WI38 (cell line): Measurements from ENCODE around the gene WDR38.

ENCODE experiments used
- H3K4me3 ChIP-seq: 2 replicates; pipeline ENCODE4 v1.5.1; 2011; ENCODE audit warnings: low read depth, mild to moderate bottlenecking, control low read depth, low read length
- CTCF ChIP-seq: IDR thresholded peaks from 2 replicates; pipeline ENCODE4 v1.5.1; 2012; ENCODE audit warnings: low read depth, mild to moderate bottlenecking, control low read depth, low read length

The WDR38 gene

DNA sequence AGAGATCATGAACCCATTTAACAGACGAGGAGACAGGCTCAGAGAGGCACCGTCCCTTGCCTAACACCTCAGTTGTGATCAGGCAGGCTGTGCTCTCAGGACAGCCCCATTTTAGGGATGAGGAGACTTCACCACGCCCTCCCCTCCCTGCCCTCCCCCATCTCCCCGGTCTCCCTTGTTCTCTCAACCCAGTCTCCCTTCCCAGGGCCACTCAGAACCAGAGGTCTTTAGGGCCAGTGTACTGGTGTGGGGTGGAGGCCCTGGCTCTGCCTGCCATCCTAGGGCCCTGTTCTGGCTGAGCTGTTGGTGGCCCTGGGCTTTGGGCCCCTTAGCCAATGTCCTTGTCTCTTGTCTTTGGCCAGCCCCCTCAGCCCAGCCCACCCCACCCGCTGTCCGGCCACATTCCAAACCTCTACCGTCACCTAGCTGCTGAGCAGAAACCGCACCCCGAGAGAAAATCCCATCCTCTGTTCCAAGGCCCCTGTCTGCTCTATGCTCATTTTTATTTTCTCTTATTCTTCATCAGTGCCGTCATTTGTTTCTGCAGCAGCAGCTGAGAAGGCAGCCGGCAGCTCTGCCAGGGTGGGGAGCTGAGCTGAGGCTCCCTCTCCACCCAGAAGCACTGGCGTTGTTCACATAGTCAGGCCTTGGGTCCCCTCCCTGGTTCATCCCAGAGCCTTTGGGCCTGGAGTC lies 42.5 kb upstream of the WDR38 start:
- no peak overlapping the region; the same call in 1 of the 2 replicates for H3K4me3 ChIP-seq
- TF ChIP-seq CTCF, result no peak

DNA sequence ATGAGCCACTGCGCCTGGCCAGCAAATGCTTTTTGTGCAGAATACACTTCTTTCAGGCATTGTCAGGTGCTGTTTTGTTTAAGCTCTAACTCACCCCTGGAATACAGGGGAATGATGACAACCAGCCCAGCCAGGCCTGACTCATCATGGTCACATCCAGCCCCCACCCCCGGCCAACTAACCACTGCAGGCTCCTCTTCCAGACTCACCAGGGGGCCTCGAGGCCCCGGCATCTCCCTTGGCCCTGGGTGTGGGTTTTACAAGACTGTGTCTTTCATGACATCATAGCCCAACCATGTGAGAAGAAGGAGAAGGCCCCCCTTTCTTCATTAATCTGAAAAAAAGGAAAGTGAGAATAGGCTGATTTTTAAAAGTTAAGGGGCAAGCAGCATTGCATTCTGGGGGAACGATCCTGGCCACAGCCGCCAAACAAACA lies 40.8 kb upstream of the WDR38 start:
- no peak for TF ChIP-seq CTCF
- no peak overlapping the region for H3K4me3 ChIP-seq

DNA sequence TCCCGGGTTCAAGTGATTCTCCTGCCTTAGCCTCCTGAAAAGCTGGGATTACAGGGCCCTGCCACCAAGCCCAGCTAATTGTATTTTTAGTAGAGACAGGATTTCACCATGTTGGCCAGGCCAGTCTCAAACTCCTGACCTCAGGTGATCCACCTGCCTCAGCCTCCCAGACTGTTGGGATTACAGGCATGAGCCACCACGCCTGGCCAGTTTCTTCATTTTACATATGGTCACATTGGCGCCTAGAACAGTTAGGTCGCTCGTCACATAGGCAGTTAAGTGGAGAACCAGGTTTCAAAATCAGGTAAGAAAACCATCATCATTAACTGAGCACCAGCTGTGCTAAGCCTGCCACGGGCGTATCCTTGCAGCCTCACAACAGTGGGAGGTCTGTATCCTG lies 40.2 kb upstream of the WDR38 start:
- TF ChIP-seq CTCF, result no peak
- no peak overlapping the region for H3K4me3 ChIP-seq

DNA sequence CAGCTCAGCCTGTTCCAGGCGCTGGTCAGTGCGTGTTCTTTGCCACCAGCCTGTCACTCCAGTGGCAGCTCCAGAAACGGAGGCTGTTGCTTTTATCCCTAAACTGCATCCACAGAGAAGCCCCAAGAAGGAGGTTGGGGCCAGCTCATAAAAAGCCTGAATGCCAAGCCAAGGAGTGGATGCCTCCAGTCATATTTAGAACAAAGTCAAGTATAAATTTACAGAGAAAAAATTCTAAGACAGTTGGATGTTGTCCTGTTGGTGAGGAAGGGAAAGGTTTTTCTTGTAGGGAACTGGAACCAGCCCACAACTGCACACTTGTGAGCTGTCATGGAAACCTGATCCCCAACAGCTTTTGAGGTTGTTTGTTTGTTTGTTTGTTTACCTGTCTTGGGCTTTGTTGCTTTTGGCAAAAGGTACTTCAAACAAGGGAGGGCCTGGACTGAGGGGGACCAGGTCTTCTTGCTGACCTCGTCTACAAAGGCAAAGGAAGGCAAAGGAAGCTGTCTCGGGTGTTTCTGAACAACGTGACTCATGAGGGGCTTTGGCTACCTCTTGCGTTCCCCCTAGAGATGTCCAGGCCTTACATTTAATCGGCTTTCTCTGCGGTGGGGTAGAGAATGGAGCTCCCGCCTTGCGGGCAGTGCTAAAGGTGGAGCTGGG lies 39.6 kb upstream of the WDR38 start:
- no peak overlapping the region for H3K4me3 ChIP-seq
- TF ChIP-seq CTCF, result no peak

DNA sequence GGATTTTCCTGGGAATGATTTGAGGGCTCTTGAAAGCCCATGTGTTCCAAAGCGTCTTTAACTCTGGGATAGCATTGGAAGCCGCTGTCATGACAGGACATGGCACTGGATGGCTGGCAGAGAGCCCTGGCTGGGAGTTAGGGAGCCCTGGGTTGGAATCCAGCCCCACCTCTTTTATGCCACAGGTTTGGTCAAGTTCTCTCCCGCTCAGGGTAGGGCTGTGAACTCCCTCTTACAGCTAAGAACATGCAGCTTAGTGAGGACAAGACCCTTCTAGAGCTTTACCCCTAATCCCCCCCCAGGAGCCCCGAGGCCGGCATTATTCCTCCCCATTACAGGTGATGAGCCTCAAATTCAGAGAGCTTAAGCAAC lies 39.1 kb upstream of the WDR38 start:
- H3K4me3 ChIP-seq, result no peak overlapping the region
- TF ChIP-seq CTCF, result no peak

GRCh38 chr9:124815601-124816000 lies 37.7 kb upstream of the WDR38 start:
- H3K4me3 ChIP-seq, result no peak overlapping the region
- TF ChIP-seq CTCF, result no peak
